Muscle layer of colon (tissue), 2 donors: Measurements from ENCODE around the gene ALDH2.
A peak's percentile ranks its signal among the peaks of the same experiment; 100 is the strongest.

Experiments used
- H3K27ac ChIP-seq: one replicate; pipeline ENCODE4 v1.7.0; 2013; ENCODE audit warnings: low read depth, mild to moderate bottlenecking, low read length, moderate library complexity
- H3K27me3 ChIP-seq, 2 donors: one replicate each; pipeline ENCODE4 v1.7.0; 2013; ENCODE audit warnings: low read length in 2 of 2, mild to moderate bottlenecking in 2 of 2; ENCODE audit not compliant: insufficient read depth in 2 of 2, control insufficient read depth in 1 of 2
- H3K36me3 ChIP-seq: one replicate; pipeline ENCODE4 v1.7.0; 2013; ENCODE audit warnings: mild to moderate bottlenecking, low read length; ENCODE audit not compliant: insufficient read depth
- H3K4me1 ChIP-seq: one replicate; pipeline ENCODE4 v1.7.0; 2013; ENCODE audit warnings: mild to moderate bottlenecking, low read length; ENCODE audit not compliant: insufficient read depth
- H3K4me3 ChIP-seq, 2 donors: one replicate each; pipeline ENCODE4 v1.7.0; 2013; ENCODE audit warnings: low read length in 2 of 2, low read depth in 1 of 2, mild to moderate bottlenecking in 1 of 2, moderate library complexity in 1 of 2
- H3K9ac ChIP-seq: one replicate; pipeline ENCODE4 v1.7.0; 2013; ENCODE audit warnings: low read length
- H3K9me3 ChIP-seq: one replicate; pipeline ENCODE4 v1.7.0; 2013; ENCODE audit warnings: mild to moderate bottlenecking, low read length
- donor health status: abdominal sarcoma.
- donor health status: Adenocarcinoma of cecum.

The ALDH2 gene

DNA sequence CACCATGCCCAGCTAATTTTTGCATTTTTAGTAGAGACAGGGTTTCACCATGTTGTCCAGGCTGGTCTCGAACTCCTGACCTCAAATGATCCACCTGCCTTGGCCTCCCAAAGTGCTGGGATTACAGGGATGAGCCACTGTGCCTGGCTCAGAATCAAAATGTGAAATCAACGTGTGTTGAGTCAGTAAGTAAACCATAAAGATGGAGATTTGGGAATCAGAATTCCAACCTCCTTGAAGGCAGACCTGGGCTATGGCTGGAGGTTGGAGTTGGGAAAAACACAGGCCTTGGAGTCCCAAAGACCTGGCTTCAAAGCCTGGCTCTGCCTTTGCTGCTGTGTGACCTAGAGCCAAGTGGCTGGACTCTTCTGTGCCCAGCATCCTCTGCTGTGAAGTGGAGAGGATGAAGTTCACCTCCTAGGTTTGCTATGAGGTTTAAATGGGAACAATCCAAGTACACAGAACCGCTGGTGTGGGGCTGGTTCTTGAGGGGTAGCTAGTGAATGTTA is 10.2 kb downstream of the ALDH2 start:
- Histone ChIP-seq H3K27ac (peak overlapping the region; percentile 64), H3K4me1 (peaks cover 60% of the 10 kb centered on the region), H3K9ac (no peak overlapping the region), H3K4me3 (no peak overlapping the region), H3K27me3 (no peaks in the 10 kb centered on the region), H3K36me3 (peaks cover 19% of the 10 kb centered on the region), H3K9me3 (no peaks in the 10 kb centered on the region)

DNA sequence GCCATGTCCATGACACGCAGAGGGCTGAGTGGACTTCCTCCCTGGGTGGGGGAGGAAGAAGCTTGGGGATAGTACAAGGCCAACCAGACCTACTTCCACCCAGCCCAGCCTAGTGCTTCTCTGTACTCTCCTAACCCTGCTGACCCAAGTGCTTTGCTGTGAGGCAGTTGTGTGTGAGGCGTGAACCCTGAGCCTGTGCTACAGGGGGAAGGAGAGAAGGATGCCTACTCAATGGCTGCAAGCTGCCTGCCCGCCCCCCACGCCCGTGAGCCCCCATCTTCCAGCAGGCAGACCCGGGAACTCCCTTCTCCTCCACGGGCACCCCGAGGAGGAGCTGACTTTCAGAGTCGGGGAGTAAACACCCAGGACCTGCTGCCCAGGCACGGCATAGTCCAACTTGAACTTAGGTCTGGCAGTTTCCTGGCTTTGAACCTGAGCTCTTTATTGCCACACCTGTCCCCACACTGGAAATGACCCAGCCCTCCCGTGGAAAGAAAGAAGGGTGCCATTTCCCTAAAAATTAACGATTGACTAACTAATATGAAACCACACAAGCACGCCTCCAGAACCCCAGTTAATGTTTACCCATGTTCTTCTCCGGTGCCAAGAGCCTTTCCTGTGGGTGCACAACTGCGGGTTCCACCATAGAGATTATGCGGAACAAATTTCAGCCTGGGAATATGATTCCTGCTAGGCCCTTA is 10.8 kb downstream of the ALDH2 start:
- Histone ChIP-seq H3K36me3 (peaks cover 21% of the 10 kb centered on the region), H3K27me3 (no peaks in the 10 kb centered on the region), H3K4me3 (no peak overlapping the region), H3K27ac (peak overlapping the region; percentile 64), H3K9ac (no peak overlapping the region), H3K4me1 (peaks cover 56% of the 10 kb centered on the region), H3K9me3 (no peaks in the 10 kb centered on the region)

DNA sequence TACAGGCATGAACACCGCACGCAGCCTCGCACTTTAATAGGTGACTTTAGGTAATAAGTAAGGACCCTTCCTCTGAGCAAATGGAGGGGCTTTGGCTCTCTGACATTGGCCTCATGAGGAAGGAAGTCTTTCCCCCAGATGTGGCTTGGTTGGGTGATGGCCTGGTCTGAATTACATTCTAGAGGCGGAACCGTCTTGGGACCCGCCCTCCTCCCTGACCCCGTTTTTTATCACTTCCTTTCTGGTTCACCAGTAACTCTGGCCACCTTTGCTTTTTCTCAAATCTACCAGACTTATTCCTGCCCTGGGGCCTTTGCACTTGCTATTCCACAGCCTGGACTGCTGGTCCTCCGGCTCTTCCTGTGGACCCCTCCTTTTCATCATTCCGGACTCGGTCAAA is 13.4 kb downstream of the ALDH2 start:
- Histone ChIP-seq H3K27ac (no peak overlapping the region), H3K27me3 (no peaks in the 10 kb centered on the region), H3K36me3 (peaks cover 46% of the 10 kb centered on the region), H3K9ac (no peak overlapping the region), H3K4me1 (peaks cover 29% of the 10 kb centered on the region), H3K9me3 (no peaks in the 10 kb centered on the region), H3K4me3 (no peak overlapping the region)

DNA sequence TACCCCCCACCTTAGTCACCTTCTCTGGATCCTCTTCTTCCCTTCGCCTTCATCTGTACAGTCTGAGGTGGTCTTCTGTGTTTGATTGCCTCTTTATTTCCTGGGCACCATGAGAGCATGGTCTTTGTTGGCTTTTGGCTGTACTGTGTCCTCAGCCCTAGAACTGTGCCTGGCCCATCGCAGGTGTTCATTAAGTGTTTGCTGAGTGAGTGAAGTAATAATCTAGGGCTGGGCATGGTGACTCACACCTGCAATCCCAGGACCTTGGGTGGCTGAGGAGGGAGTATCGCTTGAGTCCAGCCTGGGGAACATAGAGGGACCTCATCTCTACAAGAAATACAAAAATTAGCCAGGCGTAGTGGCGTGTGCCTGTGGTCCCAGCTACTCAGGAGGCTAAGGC is 13.9 kb downstream of the ALDH2 start:
- H3K9me3 ChIP-seq = no peaks in the 10 kb centered on the region
- H3K9ac ChIP-seq = no peak overlapping the region
- no peaks in the 10 kb centered on the region for H3K27me3 ChIP-seq
- H3K27ac ChIP-seq = no peak overlapping the region
- peaks cover 50% of the 10 kb centered on the region for H3K36me3 ChIP-seq
- peaks cover 24% of the 10 kb centered on the region for H3K4me1 ChIP-seq
- H3K4me3 ChIP-seq = no peak overlapping the region

DNA sequence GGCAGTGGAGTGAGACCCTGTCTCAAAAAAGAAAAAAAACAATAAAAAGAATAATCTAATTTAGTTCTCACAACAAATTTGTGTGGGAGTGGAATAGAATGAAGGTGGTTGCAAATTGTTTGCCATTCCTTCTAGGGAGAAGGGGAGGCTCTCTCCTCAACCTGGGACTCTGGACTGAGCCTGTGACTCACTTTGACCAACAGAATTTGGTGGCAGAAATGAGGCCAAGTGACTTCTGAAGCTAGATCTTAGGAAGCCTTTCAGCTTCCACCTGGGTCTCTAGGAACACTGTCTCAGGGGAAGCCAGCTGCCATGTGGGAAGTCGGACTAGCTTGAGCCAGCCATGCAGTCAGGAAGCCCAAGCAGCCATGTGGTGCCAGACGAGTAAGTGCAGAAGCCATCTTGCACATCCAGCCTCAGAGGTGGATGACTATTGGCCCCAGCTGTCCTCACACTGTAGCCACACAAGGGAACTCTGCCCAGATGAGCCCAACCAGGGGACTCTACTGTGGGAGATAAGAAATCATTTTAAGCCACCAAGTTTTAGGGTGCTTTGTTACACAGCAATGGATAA is 14.4 kb downstream of the ALDH2 start:
- H3K27ac ChIP-seq = no peak overlapping the region
- H3K9me3 ChIP-seq = no peaks in the 10 kb centered on the region
- H3K9ac ChIP-seq = no peak overlapping the region
- peaks cover 56% of the 10 kb centered on the region for H3K36me3 ChIP-seq
- peaks cover 19% of the 10 kb centered on the region for H3K4me1 ChIP-seq
- H3K4me3 ChIP-seq = no peak overlapping the region
- H3K27me3 ChIP-seq = no peaks in the 10 kb centered on the region

DNA sequence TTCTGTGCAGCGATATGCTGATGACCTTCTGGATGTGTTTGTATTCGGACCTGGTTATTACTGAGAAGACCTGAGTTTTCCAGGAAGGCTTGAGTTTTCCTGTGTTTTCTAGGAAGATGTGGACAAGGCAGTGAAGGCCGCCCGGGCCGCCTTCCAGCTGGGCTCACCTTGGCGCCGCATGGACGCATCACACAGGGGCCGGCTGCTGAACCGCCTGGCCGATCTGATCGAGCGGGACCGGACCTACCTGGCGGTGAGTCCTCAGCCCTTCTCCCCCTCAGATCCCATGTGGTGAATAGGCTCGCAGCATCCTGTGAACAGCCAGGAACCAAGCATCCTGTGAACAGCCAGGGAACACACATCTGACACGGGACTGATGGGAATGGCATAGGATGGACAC is 16.3 kb downstream of the ALDH2 start:
- Histone ChIP-seq H3K36me3 (peaks cover 62% of the 10 kb centered on the region), H3K27ac (no peak overlapping the region), H3K9me3 (no peaks in the 10 kb centered on the region), H3K4me1 (peaks cover 6% of the 10 kb centered on the region), H3K9ac (no peak overlapping the region), H3K4me3 (no peak overlapping the region), H3K27me3 (no peaks in the 10 kb centered on the region)

DNA sequence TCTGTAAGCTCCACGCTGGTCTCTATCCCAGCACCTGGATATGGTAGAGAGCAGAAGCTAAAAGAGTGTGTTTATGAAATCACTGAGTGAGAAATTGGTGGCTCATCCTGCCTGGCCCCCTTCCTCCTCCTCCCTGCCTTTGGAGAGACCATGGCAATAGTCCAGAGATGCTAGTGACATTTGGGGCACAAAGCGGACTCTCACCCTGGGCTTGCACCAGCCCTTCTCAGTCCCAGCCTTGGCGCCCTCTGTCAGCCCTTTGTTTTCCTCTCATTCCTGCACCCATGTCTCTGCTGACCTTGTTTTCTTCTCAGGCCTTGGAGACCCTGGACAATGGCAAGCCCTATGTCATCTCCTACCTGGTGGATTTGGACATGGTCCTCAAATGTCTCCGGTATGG is 18.2 kb downstream of the ALDH2 start:
- Histone ChIP-seq H3K27me3 (no peaks in the 10 kb centered on the region), H3K9ac (no peak overlapping the region), H3K9me3 (no peaks in the 10 kb centered on the region), H3K36me3 (peaks cover 69% of the 10 kb centered on the region), H3K27ac (no peak overlapping the region), H3K4me1 (peaks cover 10% of the 10 kb centered on the region), H3K4me3 (no peak overlapping the region)

DNA sequence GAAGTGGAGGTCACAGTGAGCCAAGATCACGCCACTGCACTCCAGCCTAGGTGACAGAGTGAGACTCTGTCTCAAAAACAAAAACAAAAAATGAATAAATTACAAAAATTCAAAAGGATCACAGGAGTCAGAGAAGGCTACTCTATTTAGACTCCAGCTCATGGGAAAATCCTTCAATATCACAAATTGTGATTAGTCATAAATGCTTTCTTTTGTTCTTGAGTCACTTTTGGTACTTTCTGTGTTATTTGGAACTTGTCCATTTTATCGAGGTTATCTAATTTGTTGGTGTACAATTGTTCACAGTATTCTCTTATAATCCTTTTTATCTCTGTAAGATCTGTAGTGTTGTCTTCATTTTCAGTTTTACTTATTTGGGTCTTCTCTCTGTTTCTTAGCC is 18.9 kb downstream of the ALDH2 start:
- Histone ChIP-seq H3K9me3 (no peaks in the 10 kb centered on the region), H3K27ac (no peak overlapping the region)

DNA sequence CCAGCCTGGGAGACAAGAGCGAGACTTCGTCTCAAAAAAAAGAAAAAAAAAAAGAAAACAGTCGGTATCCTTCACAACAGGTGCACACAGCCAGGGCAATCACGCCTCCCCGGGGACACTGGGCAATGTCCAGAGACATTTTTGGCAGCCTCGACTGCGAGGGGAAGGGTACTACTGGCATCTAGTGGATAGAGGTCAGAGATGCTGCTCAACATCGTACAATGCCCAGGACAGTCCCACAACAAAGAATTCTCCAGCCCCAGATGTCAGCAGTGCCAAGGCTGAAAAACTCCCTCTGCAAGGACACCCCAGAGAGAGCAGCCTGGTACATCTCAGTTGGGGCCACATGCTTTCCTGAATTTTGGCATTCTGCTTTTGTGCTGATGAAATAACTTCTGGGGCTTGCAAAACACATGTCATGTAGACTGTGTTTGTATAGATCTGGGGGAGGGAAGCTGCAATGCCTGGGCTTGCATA is 21.5 kb downstream of the ALDH2 start:
- no peaks in the 10 kb centered on the region for H3K27me3 ChIP-seq
- no peak overlapping the region for H3K9ac ChIP-seq
- no peak overlapping the region for H3K4me3 ChIP-seq
- H3K36me3 ChIP-seq = peaks cover 71% of the 10 kb centered on the region
- H3K4me1 ChIP-seq = peaks cover 10% of the 10 kb centered on the region
- H3K27ac ChIP-seq = no peak overlapping the region
- H3K9me3 ChIP-seq = no peaks in the 10 kb centered on the region

More for the DNA sequence above, 18.9 kb downstream of the ALDH2 start:
- H3K9ac ChIP-seq = no peak overlapping the region
- no peak overlapping the region for H3K4me3 ChIP-seq
- no peaks in the 10 kb centered on the region for H3K27me3 ChIP-seq
- peaks cover 69% of the 10 kb centered on the region for H3K36me3 ChIP-seq
- peaks cover 10% of the 10 kb centered on the region for H3K4me1 ChIP-seq

DNA sequence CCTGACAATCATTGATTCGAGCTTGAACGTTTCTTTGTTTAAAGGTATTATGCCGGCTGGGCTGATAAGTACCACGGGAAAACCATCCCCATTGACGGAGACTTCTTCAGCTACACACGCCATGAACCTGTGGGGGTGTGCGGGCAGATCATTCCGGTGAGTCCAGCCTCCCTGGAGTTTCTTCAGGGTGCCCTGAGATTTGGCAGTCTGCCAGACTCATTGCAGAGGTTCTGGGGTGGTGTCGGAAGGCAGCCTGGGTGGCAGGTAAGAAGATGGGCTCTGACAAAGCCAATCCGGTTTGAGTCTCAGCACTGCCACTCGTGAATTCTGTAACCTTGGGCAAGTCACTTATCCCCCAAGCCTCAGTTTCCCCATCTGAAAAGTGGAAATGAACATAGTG is 23.0 kb downstream of the ALDH2 start:
- Histone ChIP-seq H3K27me3 (no peaks in the 10 kb centered on the region), H3K4me1 (peaks cover 10% of the 10 kb centered on the region), H3K27ac (peak overlapping the region; percentile 7), H3K9ac (no peak overlapping the region), H3K36me3 (peaks cover 69% of the 10 kb centered on the region), H3K9me3 (no peaks in the 10 kb centered on the region), H3K4me3 (no peak overlapping the region)

DNA sequence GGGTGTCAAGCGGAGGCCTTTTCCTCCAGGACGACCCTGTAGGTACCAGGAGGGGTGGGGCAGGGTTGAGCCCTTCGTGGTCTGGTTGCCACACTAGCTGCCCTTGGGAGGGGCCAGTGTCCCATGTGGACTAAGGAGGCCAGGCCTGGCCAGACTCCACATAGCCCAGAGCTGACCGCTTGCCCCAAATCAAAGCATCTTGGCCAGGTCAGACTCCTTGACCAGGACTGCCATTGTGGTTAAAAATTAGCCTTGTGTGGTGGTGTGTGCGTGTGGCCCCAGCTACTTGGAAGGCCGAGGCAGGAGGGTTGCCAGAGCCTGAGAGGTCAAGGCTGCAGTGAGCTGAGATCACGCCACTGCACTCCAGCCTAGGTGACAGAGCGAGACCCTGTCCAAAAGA is 24.8 kb downstream of the ALDH2 start:
- H3K27ac ChIP-seq = no peak overlapping the region
- no peak overlapping the region for H3K4me3 ChIP-seq
- H3K36me3 ChIP-seq = peaks cover 64% of the 10 kb centered on the region
- no peaks in the 10 kb centered on the region for H3K27me3 ChIP-seq
- peaks cover 10% of the 10 kb centered on the region for H3K4me1 ChIP-seq
- no peak overlapping the region for H3K9ac ChIP-seq
- no peaks in the 10 kb centered on the region for H3K9me3 ChIP-seq
